Mucosa of rectum (tissue), 2 donors: ENCODE measurements around the gene FERMT3.

Experiments used
- H3K27ac ChIP-seq, 2 donors: one replicate each; pipeline ENCODE4 v1.7.0; 2013; ENCODE audit warnings: inconsistent platforms in 2 of 2, low read depth in 2 of 2, low read length in 2 of 2
- H3K27me3 ChIP-seq, 2 donors: one replicate each; pipeline ENCODE4 v1.7.0; 2013; ENCODE audit warnings: low read length in 2 of 2; ENCODE audit not compliant: control insufficient read depth in 2 of 2, insufficient read depth in 2 of 2
- H3K36me3 ChIP-seq, 2 donors: one replicate each; pipeline ENCODE4 v1.7.0; 2013; ENCODE audit warnings: low read length in 2 of 2; ENCODE audit not compliant: control insufficient read depth in 2 of 2, insufficient read depth in 2 of 2
- H3K4me1 ChIP-seq, 2 donors: one replicate each; pipeline ENCODE4 v1.7.0; 2013; ENCODE audit warnings: low read length in 2 of 2, mild to moderate bottlenecking in 1 of 2; ENCODE audit not compliant: control insufficient read depth in 2 of 2, insufficient read depth in 2 of 2
- H3K4me3 ChIP-seq, 2 donors: one replicate each; pipeline ENCODE4 v1.7.0; 2013; ENCODE audit warnings: low read length in 2 of 2
- H3K9ac ChIP-seq, 2 donors: one replicate each; pipeline ENCODE4 v1.7.0; 2013; ENCODE audit warnings: low read length in 2 of 2, low read depth in 1 of 2, mild to moderate bottlenecking in 1 of 2
- H3K9me3 ChIP-seq, 2 donors: one replicate each; pipeline ENCODE4 v1.7.0; 2013; ENCODE audit warnings: low read length in 2 of 2; ENCODE audit not compliant: control insufficient read depth in 2 of 2
- donor health status: healthy.
- donor health status: Normal muscosa, but diverticular disease.

FERMT3 gene

DNA sequence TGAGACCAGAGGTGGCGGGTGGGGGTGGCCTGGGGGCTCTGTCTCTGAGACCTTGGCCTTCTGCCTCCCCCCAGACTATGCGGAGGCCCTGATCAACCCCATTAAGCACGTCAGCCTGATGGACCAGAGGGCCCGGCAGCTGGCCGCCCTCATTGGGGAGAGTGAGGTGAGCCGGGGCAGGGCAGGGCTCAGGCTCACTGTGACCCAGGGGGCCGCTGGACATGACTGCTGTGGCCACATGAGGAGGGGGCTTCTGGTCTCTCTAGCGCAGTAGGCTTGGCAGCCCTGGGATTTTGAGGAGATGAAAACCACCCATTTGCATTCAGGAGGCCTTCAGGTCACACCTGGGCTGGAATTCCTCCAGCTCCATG lies 57.4 kb downstream of the FERMT3 start:
- H3K27me3 ChIP-seq, result no peaks in the 10 kb centered on the region
- no peaks in the 10 kb centered on the region for H3K9me3 ChIP-seq
- H3K9ac ChIP-seq, result no peak overlapping the region
- H3K4me1 ChIP-seq, result peaks cover 16 to 21% of the 10 kb centered on the region in 2 donors
- peaks cover 55 to 62% of the 10 kb centered on the region in 2 donors for H3K36me3 ChIP-seq
- no peak overlapping the region for H3K27ac ChIP-seq
- H3K4me3 ChIP-seq, result no peak overlapping the region

DNA sequence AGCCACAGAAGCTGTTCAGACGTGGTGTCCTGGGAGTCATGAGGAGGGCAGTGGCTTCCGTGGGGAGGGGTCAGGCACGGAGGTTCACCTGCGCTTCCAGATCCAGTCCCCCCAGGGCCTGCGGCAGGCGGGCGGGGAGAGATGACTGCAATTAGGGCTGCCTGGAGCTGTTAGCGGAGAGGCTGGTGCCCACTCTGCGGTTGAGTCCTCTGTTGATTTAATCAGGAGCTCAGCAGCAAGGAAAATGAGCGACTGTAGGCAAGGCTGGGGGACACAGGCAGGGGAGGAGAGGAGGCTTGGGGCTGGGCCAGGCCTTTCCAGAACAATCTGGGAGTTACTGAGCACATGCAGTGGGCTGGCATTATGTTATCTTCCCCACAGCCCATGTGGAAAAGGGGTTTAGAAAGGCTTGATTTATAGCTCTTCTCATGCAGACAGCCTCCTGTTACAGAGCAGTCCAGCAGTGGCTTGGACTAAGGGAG lies 57.9 kb downstream of the FERMT3 start:
- H3K36me3 ChIP-seq, result peaks cover 52 to 58% of the 10 kb centered on the region in 2 donors
- H3K9me3 ChIP-seq, result no peaks in the 10 kb centered on the region
- no peak overlapping the region for H3K27ac ChIP-seq

DNA sequence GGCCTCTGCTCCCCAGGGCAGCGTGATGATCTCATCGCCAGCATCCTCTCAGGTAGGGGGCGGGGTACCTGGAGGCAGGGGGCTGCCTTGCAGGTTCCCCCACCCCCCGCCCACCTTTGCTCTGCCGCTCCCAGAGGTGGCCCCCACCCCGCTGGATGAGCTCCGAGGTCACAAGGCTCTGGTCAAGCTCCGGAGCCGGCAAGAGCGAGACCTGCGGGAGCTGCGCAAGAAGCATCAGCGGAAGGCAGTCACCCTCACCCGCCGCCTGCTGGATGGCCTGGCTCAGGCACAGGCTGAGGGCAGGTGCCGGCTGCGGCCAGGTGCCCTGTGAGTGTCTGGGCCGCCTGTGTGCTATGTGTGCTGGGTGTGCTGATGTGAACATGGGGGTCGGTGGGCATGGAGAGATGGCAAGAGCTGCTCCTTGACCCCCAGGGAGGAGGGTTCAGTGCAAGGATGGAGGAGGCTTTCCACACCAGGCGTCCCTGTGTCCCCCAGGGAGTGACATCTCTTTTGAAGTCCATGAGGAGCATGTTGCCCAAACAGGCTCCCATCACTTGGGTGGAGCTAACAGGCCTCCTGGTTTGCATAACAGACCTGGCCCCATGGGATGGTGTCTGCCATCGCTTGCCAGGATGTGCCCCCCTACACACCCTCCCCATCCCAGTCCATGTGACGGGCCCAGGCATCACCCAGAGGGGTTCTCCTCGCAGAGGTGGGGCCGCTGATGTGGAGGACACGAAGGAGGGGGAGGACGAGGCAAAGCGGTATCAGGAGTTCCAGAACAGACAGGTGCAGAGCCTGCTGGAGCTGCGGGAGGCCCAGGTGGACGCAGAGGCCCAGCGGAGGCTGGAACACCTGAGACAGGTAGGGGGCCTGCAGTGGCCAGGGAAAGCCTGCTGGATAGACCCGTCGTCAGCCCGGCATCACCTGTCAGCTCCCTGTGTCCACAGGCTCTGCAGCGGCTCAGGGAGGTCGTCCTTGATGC lies 58.9 kb downstream of the FERMT3 start:
- Histone ChIP-seq H3K27ac (no peak overlapping the region), H3K9ac (no peak overlapping the region), H3K36me3 (peaks cover 42 to 48% of the 10 kb centered on the region in 2 donors)

More for the DNA sequence above, 57.9 kb downstream of the FERMT3 start:
- Histone ChIP-seq H3K4me3 (no peak overlapping the region), H3K27me3 (no peaks in the 10 kb centered on the region), H3K4me1 (peaks cover 19 to 23% of the 10 kb centered on the region in 2 donors), H3K9ac (no peak overlapping the region)

DNA sequence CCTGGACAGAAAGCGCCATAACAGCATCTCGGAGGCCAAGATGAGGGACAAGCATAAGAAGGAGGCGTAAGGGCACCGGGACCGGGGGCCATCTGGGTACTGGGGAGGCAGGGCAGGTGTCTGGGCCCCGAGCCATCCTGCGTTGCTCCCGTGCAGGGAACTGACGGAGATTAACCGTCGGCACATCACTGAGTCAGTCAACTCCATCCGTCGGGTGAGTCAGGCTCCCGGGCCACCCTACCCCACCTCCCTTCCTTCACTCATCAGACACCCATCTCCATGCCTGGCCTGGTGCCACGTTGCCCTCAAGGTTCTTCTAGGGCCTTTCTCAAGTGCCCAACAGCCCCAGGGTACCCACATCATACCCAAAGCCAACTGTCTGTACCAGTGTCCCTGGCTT lies 59.8 kb downstream of the FERMT3 start:
- Histone ChIP-seq H3K4me1 (peaks cover 19 to 23% of the 10 kb centered on the region in 2 donors), H3K36me3 (peaks cover 40 to 46% of the 10 kb centered on the region in 2 donors)

More for the DNA sequence above, 58.9 kb downstream of the FERMT3 start:
- Histone ChIP-seq H3K4me1 (peaks cover 19 to 23% of the 10 kb centered on the region in 2 donors), H3K4me3 (no peak overlapping the region), H3K27me3 (no peaks in the 10 kb centered on the region), H3K9me3 (no peaks in the 10 kb centered on the region)

DNA sequence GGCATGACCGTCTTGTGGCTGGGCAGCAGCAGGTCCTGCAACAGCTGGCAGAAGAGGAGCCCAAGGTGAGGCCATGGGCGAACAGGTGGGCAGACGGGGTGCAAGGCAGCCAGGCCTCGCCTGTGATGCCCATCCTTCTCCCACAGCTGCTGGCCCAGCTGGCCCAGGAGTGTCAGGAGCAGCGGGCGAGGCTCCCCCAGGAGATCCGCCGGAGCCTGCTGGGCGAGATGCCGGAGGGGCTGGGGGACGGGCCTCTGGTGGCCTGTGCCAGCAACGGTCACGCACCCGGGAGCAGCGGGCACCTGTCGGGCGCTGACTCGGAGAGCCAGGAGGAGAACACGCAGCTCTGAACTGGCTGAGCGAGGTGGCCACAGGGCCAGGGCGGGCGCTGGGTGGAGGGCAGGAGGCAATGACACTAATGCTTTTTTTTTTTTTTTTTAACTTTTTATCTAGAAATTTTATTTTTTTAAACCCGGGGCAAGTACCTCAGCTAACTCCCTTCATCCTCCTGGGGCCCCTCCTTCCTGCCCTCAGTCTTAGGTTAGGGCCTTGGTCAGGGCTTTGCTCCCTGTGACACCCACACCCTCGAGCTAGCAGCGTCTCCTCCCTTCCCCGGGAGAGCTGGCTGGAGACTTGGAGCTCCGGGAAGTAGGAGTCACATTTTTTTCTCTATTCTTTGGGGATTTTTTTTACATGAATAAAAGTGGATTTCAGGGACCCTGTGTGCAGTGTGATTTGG lies 60.9 kb downstream of the FERMT3 start:
- Histone ChIP-seq H3K4me3 (no peak overlapping the region), H3K9ac (peak overlapping the region in 1 of 2 donors; percentile 92), H3K27me3 (no peaks in the 10 kb centered on the region)

More for the DNA sequence above, 59.8 kb downstream of the FERMT3 start:
- H3K9me3 ChIP-seq, result no peaks in the 10 kb centered on the region
- H3K27me3 ChIP-seq, result no peaks in the 10 kb centered on the region
- H3K4me3 ChIP-seq, result no peak overlapping the region
- H3K9ac ChIP-seq, result no peak overlapping the region
- no peak overlapping the region for H3K27ac ChIP-seq

DNA sequence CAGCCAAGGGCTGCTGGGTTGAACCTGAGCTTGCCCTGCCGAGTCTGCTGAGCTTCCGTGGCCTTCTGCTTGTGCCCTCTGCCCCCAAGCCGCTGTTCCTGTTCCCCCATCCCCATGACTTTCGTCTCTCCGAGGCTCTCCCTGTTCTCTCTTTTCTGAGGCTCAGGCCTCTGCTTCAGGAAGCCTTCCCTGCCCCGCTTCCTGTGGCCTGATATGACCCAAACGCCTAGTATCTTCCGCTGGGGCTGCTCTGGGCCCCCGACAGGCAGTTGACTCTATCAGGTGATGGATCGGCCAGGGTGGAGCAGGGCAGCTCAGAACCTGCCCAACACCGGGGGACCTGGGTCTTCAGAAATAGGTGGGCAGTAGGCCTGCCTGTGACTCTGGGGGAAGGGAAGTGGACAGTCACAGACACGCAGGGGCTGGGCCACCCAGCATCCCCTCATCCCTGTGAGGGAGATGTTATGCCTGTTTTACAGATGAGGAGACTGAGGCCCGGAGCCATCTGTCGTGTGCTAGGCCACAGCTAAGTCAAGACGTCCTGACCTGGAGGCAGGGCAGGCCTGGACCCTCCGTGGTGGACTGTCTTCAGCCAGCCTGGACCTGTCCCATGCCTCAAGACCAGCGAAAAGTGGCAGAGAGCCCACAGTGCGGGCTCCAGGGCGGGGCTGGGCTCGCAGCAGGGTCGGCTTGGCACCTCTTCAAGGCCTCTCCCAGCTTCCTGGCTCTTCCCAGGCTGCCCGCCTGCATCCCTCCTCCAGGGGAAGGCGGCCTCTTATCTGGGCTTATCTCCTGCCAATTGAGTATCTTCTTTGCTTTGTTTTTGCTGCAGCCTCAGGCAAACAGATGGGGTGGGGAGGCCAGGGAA lies 61.7 kb downstream of the FERMT3 start:
- Histone ChIP-seq H3K4me3 (peak overlapping the region; percentile 83 to 96), H3K4me1 (peaks cover 28 to 35% of the 10 kb centered on the region in 2 donors), H3K36me3 (peaks cover 24 to 29% of the 10 kb centered on the region in 2 donors), H3K27ac (peak overlapping the region; percentile 96 to 98), H3K9ac (peak overlapping the region; percentile 84 to 92), H3K27me3 (no peaks in the 10 kb centered on the region), H3K9me3 (no peaks in the 10 kb centered on the region)

More for the DNA sequence above, 60.9 kb downstream of the FERMT3 start:
- Histone ChIP-seq H3K27ac (peak overlapping the region; percentile 96 to 98), H3K9me3 (no peaks in the 10 kb centered on the region), H3K4me1 (peaks cover 26 to 31% of the 10 kb centered on the region in 2 donors), H3K36me3 (peaks cover 32 to 38% of the 10 kb centered on the region in 2 donors)

DNA sequence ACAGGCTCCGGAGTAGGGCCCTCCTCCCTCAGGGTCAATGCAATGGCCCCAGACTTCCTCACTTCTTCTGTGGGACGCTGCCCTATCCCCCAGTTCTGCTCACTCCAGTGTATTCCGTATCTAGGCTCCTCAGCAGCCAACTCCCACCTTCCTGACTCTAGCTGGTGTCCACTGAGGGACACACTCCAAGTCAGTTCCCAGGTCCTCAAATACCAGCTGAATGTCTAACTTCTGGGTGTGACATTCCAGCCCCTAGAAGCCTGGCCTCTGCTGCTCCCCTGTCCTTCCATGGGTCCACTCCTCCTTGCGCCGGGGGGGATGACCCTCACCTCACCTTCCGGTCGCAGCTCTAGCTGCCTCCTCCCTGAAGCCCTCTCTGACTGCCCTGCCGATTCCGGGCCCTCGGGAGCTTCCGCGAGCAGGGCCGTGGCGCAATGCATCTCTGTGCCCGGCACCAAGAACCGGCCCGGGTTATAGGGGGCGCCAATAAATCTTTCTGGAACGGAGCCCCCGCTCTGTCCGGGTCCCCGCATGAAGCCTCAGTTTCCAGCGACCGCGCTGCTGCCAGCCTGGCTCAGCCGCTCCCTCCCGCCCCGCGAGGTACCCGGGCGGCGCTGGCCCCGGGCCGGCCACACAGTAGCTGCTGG lies 62.5 kb downstream of the FERMT3 start:
- peaks cover 18 to 23% of the 10 kb centered on the region in 2 donors for H3K36me3 ChIP-seq

DNA sequence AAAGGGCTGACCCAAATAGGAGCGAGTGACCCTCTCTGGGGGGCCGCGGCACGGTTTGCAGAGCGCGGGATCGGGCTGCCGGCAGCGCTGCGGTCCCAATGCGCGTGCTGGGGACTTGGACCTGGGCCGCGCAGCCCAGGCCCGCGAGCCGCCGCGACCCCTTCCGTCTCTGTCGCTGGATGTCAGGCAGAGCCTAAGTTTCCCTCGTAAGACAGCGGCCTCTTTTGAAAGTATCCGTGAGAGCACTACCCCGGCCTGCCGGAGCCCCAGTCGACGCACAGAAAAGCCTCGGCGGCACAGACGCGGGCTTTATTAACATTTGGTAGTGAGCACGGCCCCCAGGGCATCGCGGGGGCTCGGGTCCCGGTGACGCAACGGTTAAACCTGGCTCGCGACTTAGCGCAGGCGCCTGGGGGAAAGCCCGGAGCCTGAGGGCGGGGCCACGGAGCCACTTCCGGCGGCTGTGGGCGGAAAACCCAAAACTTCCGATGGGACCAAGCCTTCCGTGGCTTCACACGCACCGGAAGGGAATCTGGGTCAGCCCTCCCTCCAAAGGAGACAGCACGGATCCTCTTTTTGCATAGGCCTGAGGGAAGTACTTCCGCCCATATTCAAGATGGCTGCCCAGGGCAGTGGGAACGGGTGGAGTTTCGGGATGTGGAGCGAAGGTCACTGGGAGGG lies 63.2 kb downstream of the FERMT3 start:
- peak overlapping the region; percentile 84 to 92 for H3K9ac ChIP-seq
- no peaks in the 10 kb centered on the region for H3K9me3 ChIP-seq
- no peaks in the 10 kb centered on the region for H3K27me3 ChIP-seq
- H3K36me3 ChIP-seq, result peaks cover 16% of the 10 kb centered on the region in 2 donors
- H3K27ac ChIP-seq, result peak overlapping the region; percentile 96 to 98
- peak overlapping the region; percentile 83 to 96 for H3K4me3 ChIP-seq
- H3K4me1 ChIP-seq, result peaks cover 32 to 39% of the 10 kb centered on the region in 2 donors

More for the DNA sequence above, 62.5 kb downstream of the FERMT3 start:
- Histone ChIP-seq H3K4me3 (peak overlapping the region; percentile 83 to 96), H3K4me1 (peaks cover 32 to 38% of the 10 kb centered on the region in 2 donors), H3K9ac (peak overlapping the region; percentile 84 to 92), H3K27ac (peak overlapping the region; percentile 96 to 98), H3K9me3 (no peaks in the 10 kb centered on the region), H3K27me3 (no peaks in the 10 kb centered on the region)
